Nephron (organoid): ENCODE measurements around the gene MPDU1.
A peak's percentile ranks its signal among the peaks of the same experiment; 100 is the strongest.

Experiments used
- H3K27ac Mint-ChIP-seq, 3 experiments: 2 replicates each; pipeline ENCODE4 v1.8.0; 2020; ENCODE audit warnings: mixed read lengths in 3 of 3, mild to moderate bottlenecking in 2 of 3, moderate library complexity in 1 of 3
- H3K27me3 Mint-ChIP-seq: 2 replicates; pipeline ENCODE4 v1.8.0; 2021; ENCODE audit warnings: low read depth, mild to moderate bottlenecking, moderate library complexity, mixed read lengths
- H3K36me3 Mint-ChIP-seq: 2 replicates; pipeline ENCODE4 v1.8.0; 2020; ENCODE audit warnings: low read depth, mixed read lengths
- H3K4me1 Mint-ChIP-seq: 2 replicates; pipeline ENCODE4 v1.8.0; 2020; ENCODE audit warnings: mixed read lengths
- H3K4me3 Mint-ChIP-seq, 3 experiments: 2 replicates each; pipeline ENCODE4 v1.8.0; 2020; ENCODE audit warnings: mild to moderate bottlenecking in 3 of 3, mixed read lengths in 3 of 3, moderate library complexity in 2 of 3
- H3K9me3 Mint-ChIP-seq: 2 replicates; pipeline ENCODE4 v1.8.0; 2020; ENCODE audit warnings: mixed read lengths
- TF ChIP-seq, protein P1 (sequence below), 3 experiments: fragments of 200-600 bp; sonication (generic); IDR thresholded peaks; one replicate each; pipeline ENCODE4 v1.5.0; 2021; ENCODE audit warnings: antibody characterized with exemption in 3 of 3; ENCODE audit not compliant: unreplicated experiment in 3 of 3

The MPDU1 gene

GRCh38 chr17:7558544-7559319 is 24.9 kb upstream of the MPDU1 start, which contains the start of gene TNFSF13:
Gene TNFSF13, plus strand, starts transcription at chr17:7558750. Its CDS starts 290 bp downstream, at chr17:7559040.
- TF ChIP-seq, protein P1, sequence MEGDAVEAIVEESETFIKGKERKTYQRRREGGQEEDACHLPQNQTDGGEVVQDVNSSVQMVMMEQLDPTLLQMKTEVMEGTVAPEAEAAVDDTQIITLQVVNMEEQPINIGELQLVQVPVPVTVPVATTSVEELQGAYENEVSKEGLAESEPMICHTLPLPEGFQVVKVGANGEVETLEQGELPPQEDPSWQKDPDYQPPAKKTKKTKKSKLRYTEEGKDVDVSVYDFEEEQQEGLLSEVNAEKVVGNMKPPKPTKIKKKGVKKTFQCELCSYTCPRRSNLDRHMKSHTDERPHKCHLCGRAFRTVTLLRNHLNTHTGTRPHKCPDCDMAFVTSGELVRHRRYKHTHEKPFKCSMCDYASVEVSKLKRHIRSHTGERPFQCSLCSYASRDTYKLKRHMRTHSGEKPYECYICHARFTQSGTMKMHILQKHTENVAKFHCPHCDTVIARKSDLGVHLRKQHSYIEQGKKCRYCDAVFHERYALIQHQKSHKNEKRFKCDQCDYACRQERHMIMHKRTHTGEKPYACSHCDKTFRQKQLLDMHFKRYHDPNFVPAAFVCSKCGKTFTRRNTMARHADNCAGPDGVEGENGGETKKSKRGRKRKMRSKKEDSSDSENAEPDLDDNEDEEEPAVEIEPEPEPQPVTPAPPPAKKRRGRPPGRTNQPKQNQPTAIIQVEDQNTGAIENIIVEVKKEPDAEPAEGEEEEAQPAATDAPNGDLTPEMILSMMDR (IDR thresholded peaks at IDR 0.05; ENCODE audit: unreplicated experiment in 3 of 3) = no peak
- Mint-ChIP-seq H3K27me3 (no peaks in the 10 kb centered on the region), H3K4me3 (peak within 1 kb of the TSS; percentile 79 to 90 (median 88)), H3K4me1 (peaks cover 54% of the 10 kb centered on the region), H3K9me3 (no peaks in the 10 kb centered on the region), H3K36me3 (peaks cover 5% of the 10 kb centered on the region), H3K27ac (peak within 1 kb of the TSS; percentile 96 to 100 (median 100))

GRCh38 chr17:7559320-7560171 is 24.1 kb upstream of the MPDU1 start:
- H3K4me3 Mint-ChIP-seq = peak overlapping the region; percentile 88 to 99 (median 90)
- no peaks in the 10 kb centered on the region for H3K27me3 Mint-ChIP-seq
- TF ChIP-seq, protein P1 (IDR thresholded peaks at IDR 0.05; ENCODE audit: unreplicated experiment in 3 of 3) = no peak
- peaks cover 10% of the 10 kb centered on the region for H3K36me3 Mint-ChIP-seq
- H3K4me1 Mint-ChIP-seq = peaks cover 59% of the 10 kb centered on the region
- H3K9me3 Mint-ChIP-seq = no peaks in the 10 kb centered on the region
- peak overlapping the region; percentile 96 to 100 (median 100) for H3K27ac Mint-ChIP-seq

- peak overlapping the region; percentile 88 to 99 (median 90) for H3K4me3 Mint-ChIP-seq
- H3K27me3 Mint-ChIP-seq = no peaks in the 10 kb centered on the region
- H3K9me3 Mint-ChIP-seq = no peaks in the 10 kb centered on the region
- TF ChIP-seq, protein P1 (IDR thresholded peaks at IDR 0.05; ENCODE audit: unreplicated experiment in 3 of 3) = peak in 2 of 3 experiments; percentile 38 to 58
- H3K4me1 Mint-ChIP-seq = peaks cover 55% of the 10 kb centered on the region
- peak overlapping the region; percentile 96 to 100 (median 100) for H3K27ac Mint-ChIP-seq
- peaks cover 16% of the 10 kb centered on the region for H3K36me3 Mint-ChIP-seq
Measured at GRCh38 chr17:7560172-7561027, 23.3 kb upstream of the MPDU1 start.

DNA sequence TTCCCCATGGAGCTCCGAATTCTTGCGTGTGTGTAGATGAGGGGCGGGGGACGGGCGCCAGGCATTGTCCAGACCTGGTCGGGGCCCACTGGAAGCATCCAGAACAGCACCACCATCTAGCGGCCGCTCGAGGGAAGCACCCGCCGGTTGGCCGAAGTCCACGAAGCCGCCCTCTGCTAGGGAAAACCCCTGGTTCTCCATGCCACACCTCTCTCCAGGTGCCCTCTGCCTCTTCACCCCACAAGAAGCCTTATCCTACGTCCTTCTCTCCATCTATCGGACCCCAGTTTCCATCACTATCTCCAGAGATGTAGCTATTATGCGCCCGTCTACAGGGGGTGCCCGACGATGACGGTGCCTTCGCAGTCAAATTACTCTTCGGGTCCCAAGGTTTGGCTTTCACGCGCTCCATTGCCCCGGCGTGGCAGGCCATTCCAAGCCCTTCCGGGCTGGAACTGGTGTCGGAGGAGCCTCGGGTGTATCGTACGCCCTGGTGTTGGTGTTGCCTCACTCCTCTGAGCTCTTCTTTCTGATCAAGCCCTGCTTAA is 22.6 kb upstream of the MPDU1 start:
- TF ChIP-seq, protein P1 (IDR thresholded peaks at IDR 0.05; ENCODE audit: unreplicated experiment in 3 of 3) = peak; percentile 78 to 82 (median 80)
- H3K4me1 Mint-ChIP-seq = peaks cover 50% of the 10 kb centered on the region
- peak overlapping the region; percentile 88 to 99 (median 90) for H3K4me3 Mint-ChIP-seq
- peaks cover 22% of the 10 kb centered on the region for H3K36me3 Mint-ChIP-seq
- peak overlapping the region; percentile 96 to 100 (median 100) for H3K27ac Mint-ChIP-seq
- no peaks in the 10 kb centered on the region for H3K27me3 Mint-ChIP-seq
- H3K9me3 Mint-ChIP-seq = no peaks in the 10 kb centered on the region

GRCh38 chr17:7561589-7562207 is 22.0 kb upstream of the MPDU1 start, which contains the start of gene SENP3:
Gene SENP3, plus strand, starts transcription at chr17:7561919. Its CDS starts 1,158 bp downstream, at chr17:7563077.
- TF ChIP-seq, protein P1 (IDR thresholded peaks at IDR 0.05; ENCODE audit: unreplicated experiment in 3 of 3) = no peak
- H3K36me3 Mint-ChIP-seq = peaks cover 25% of the 10 kb centered on the region
- peak within 1 kb of the TSS; percentile 93 to 99 (median 95) for H3K4me3 Mint-ChIP-seq
- peak within 1 kb of the TSS; percentile 96 to 100 (median 100) for H3K27ac Mint-ChIP-seq
- H3K9me3 Mint-ChIP-seq = no peaks in the 10 kb centered on the region
- no peaks in the 10 kb centered on the region for H3K27me3 Mint-ChIP-seq
- peaks cover 50% of the 10 kb centered on the region for H3K4me1 Mint-ChIP-seq
